SJCRH30 (cell line): ENCODE data around the gene PAX7. TPM values are rescaled to one million over a fixed set of nuclear protein-coding genes. Genes with fewer than 3 reads are reported as not detected.

Source experiments
- DNase-seq, 2 experiments: peaks; one replicate each; pipeline ENCODE4 v3.0.0-alpha.2; 2015 to 2020
- H3K27ac ChIP-seq: fragments of 250-450 bp; sonication (Bioruptor Pico); 2 replicates; pipeline ENCODE4 v1.5.1; 2020; ENCODE audit warnings: mild to moderate bottlenecking, moderate library complexity
- H3K27me3 ChIP-seq: fragments of 250-450 bp; sonication (Bioruptor Pico); 2 replicates; pipeline ENCODE4 v1.5.1; 2020; ENCODE audit warnings: mild to moderate bottlenecking, moderate library complexity
- H3K36me3 ChIP-seq: fragments of 250-450 bp; sonication (Bioruptor Pico); 2 replicates; pipeline ENCODE4 v1.5.1; 2020; ENCODE audit warnings: mild to moderate bottlenecking, moderate library complexity
- H3K4me1 ChIP-seq: fragments of 250-450 bp; sonication (Bioruptor Pico); 2 replicates; pipeline ENCODE4 v1.5.1; 2020; ENCODE audit warnings: mild to moderate bottlenecking, moderate library complexity
- H3K4me3 ChIP-seq: fragments of 250-450 bp; sonication (Bioruptor Pico); 2 replicates; pipeline ENCODE4 v1.5.1; 2020; ENCODE audit warnings: mild to moderate bottlenecking, moderate library complexity
- H3K9me3 ChIP-seq: fragments of 250-450 bp; sonication (Bioruptor Pico); replicated peaks from 2 replicates; pipeline ENCODE4 v1.5.1; 2020; ENCODE audit warnings: mild to moderate bottlenecking, moderate library complexity
- total RNA-seq: library from RNA; depleted of rRNA; stranded (reverse); fragments of >200 nt; shearing (Covaris generic); gene quantifications from 2 replicates; pipeline ENCODE4 v1.2.3, GENCODE V29; 2014

PAX7 gene
- total RNA-seq, 1 experiment from 2014 or later = 0.16 TPM

- no peaks in the 10 kb centered on the region for H3K4me1 ChIP-seq
- H3K4me3 ChIP-seq = no peak overlapping the region
- H3K9me3 ChIP-seq = no peaks in the 10 kb centered on the region
- peaks cover 24% of the 10 kb centered on the region for H3K27me3 ChIP-seq
- no peak overlapping the region for H3K27ac ChIP-seq
- no peak for DNase-seq
- no peaks in the 10 kb centered on the region for H3K36me3 ChIP-seq
These were observed 3.6 kb downstream of the PAX7 start for GRCh38 chr1:18634276-18634675.

- Histone ChIP-seq H3K4me1 (no peaks in the 10 kb centered on the region), H3K36me3 (no peaks in the 10 kb centered on the region), H3K9me3 (no peaks in the 10 kb centered on the region), H3K27ac (no peak overlapping the region), H3K4me3 (no peak overlapping the region), H3K27me3 (peaks cover 30% of the 10 kb centered on the region)
- no peak for DNase-seq
These were observed 4.5 kb downstream of the PAX7 start for GRCh38 chr1:18635070-18635577.

- DNase-seq = no peak
- Histone ChIP-seq H3K27ac (no peak overlapping the region), H3K27me3 (peaks cover 33% of the 10 kb centered on the region), H3K4me3 (no peak overlapping the region), H3K9me3 (no peaks in the 10 kb centered on the region), H3K4me1 (no peaks in the 10 kb centered on the region), H3K36me3 (no peaks in the 10 kb centered on the region)
These were observed 5.4 kb downstream of the PAX7 start for GRCh38 chr1:18635891-18636595.

- no peak overlapping the region for H3K27ac ChIP-seq
- no peaks in the 10 kb centered on the region for H3K9me3 ChIP-seq
- no peaks in the 10 kb centered on the region for H3K4me1 ChIP-seq
- DNase-seq = no peak
- H3K27me3 ChIP-seq = peaks cover 37% of the 10 kb centered on the region
- no peak overlapping the region for H3K4me3 ChIP-seq
- H3K36me3 ChIP-seq = no peaks in the 10 kb centered on the region
These were observed 6.2 kb downstream of the PAX7 start for GRCh38 chr1:18636596-18637508.

GRCh38 chr1:18637511-18637960 is 6.9 kb downstream of the PAX7 start:
- H3K27ac ChIP-seq = no peak overlapping the region
- H3K4me3 ChIP-seq = no peak overlapping the region
- H3K36me3 ChIP-seq = no peaks in the 10 kb centered on the region
- DNase-seq = no peak
- H3K27me3 ChIP-seq = peaks cover 37% of the 10 kb centered on the region
- H3K4me1 ChIP-seq = no peaks in the 10 kb centered on the region
- H3K9me3 ChIP-seq = no peaks in the 10 kb centered on the region

- Histone ChIP-seq H3K4me1 (no peaks in the 10 kb centered on the region), H3K27me3 (peaks cover 37% of the 10 kb centered on the region), H3K27ac (no peak overlapping the region), H3K4me3 (no peak overlapping the region), H3K9me3 (no peaks in the 10 kb centered on the region), H3K36me3 (no peaks in the 10 kb centered on the region)
- DNase-seq = no peak
These were observed 7.6 kb downstream of the PAX7 start for GRCh38 chr1:18637962-18638834.

- Histone ChIP-seq H3K4me1 (no peaks in the 10 kb centered on the region), H3K36me3 (no peaks in the 10 kb centered on the region), H3K27ac (no peak overlapping the region), H3K9me3 (no peaks in the 10 kb centered on the region), H3K4me3 (no peak overlapping the region), H3K27me3 (peaks cover 37% of the 10 kb centered on the region)
- DNase-seq = no peak
These were observed 8.3 kb downstream of the PAX7 start for GRCh38 chr1:18638835-18639364.

- no peak overlapping the region for H3K27ac ChIP-seq
- DNase-seq = no peak
- H3K9me3 ChIP-seq = no peaks in the 10 kb centered on the region
- H3K4me1 ChIP-seq = no peaks in the 10 kb centered on the region
- H3K36me3 ChIP-seq = no peaks in the 10 kb centered on the region
- peaks cover 37% of the 10 kb centered on the region for H3K27me3 ChIP-seq
- H3K4me3 ChIP-seq = no peak overlapping the region
These were observed 8.9 kb downstream of the PAX7 start for GRCh38 chr1:18639368-18640055.

- peaks cover 37% of the 10 kb centered on the region for H3K27me3 ChIP-seq
- H3K27ac ChIP-seq = no peak overlapping the region
- H3K4me3 ChIP-seq = no peak overlapping the region
- H3K36me3 ChIP-seq = no peaks in the 10 kb centered on the region
- no peak for DNase-seq
- no peaks in the 10 kb centered on the region for H3K9me3 ChIP-seq
- H3K4me1 ChIP-seq = no peaks in the 10 kb centered on the region
These were observed 9.8 kb downstream of the PAX7 start for GRCh38 chr1:18640228-18641004.

- H3K27me3 ChIP-seq = peaks cover 30% of the 10 kb centered on the region
- DNase-seq = no peak
- no peaks in the 10 kb centered on the region for H3K4me1 ChIP-seq
- H3K9me3 ChIP-seq = no peaks in the 10 kb centered on the region
- no peaks in the 10 kb centered on the region for H3K36me3 ChIP-seq
- H3K27ac ChIP-seq = no peak overlapping the region
- no peak overlapping the region for H3K4me3 ChIP-seq
These were observed 10.6 kb downstream of the PAX7 start for GRCh38 chr1:18641005-18641941.

- no peak overlapping the region for H3K27ac ChIP-seq
These were observed 11.8 kb downstream of the PAX7 start for GRCh38 chr1:18642278-18643095.

More at GRCh38 chr1:18642278-18643095, 11.8 kb downstream of the PAX7 start:
- no peaks in the 10 kb centered on the region for H3K9me3 ChIP-seq
- DNase-seq = no peak
- no peak overlapping the region for H3K4me3 ChIP-seq
- no peaks in the 10 kb centered on the region for H3K4me1 ChIP-seq
- H3K36me3 ChIP-seq = no peaks in the 10 kb centered on the region
- peaks cover 30% of the 10 kb centered on the region for H3K27me3 ChIP-seq
